ENCODE measurements around the gene EXOC4. TPM values are rescaled to one million over a fixed set of nuclear protein-coding genes. Genes with fewer than 3 reads are reported as not detected.

The EXOC4 gene
- total RNA-seq, 1 donor from 2014 or later: 65.0 TPM

GRCh38 chr7:133359449-133359848 lies 106.6 kb downstream of the EXOC4 start:
- H3K9me3 Mint-ChIP-seq: no peaks in the 10 kb centered on the region
- intact Hi-C loops (cut with micrococcal nuclease): no loop called here
- H3K4me1 Mint-ChIP-seq (ENCODE audit: low read depth): peaks cover 4% of the 10 kb centered on the region
- H3K27ac Mint-ChIP-seq: no peak overlapping the region
- H3K36me3 Mint-ChIP-seq (ENCODE audit: low read depth): peaks cover 13% of the 10 kb centered on the region
- H3K4me3 Mint-ChIP-seq (ENCODE audit: low read depth): no peak overlapping the region
- no peaks in the 10 kb centered on the region for H3K27me3 Mint-ChIP-seq (ENCODE audit: low read depth)
- no peak for DNase-seq (ENCODE audit: low spot score)

GRCh38 chr7:133360201-133360600 lies 107.3 kb downstream of the EXOC4 start:
- peaks cover 2% of the 10 kb centered on the region for H3K4me1 Mint-ChIP-seq (ENCODE audit: low read depth)
- intact Hi-C loops (cut with micrococcal nuclease): no loop called here
- H3K27me3 Mint-ChIP-seq (ENCODE audit: low read depth): no peaks in the 10 kb centered on the region
- no peak overlapping the region for H3K4me3 Mint-ChIP-seq (ENCODE audit: low read depth)
- no peak overlapping the region for H3K27ac Mint-ChIP-seq
- H3K9me3 Mint-ChIP-seq: no peaks in the 10 kb centered on the region
- DNase-seq (ENCODE audit: low spot score): no peak
- H3K36me3 Mint-ChIP-seq (ENCODE audit: low read depth): peaks cover 13% of the 10 kb centered on the region

GRCh38 chr7:133361806-133362205 lies 108.9 kb downstream of the EXOC4 start:
- no peaks in the 10 kb centered on the region for H3K9me3 Mint-ChIP-seq
- H3K4me1 Mint-ChIP-seq (ENCODE audit: low read depth): peaks cover 7% of the 10 kb centered on the region
- H3K27me3 Mint-ChIP-seq (ENCODE audit: low read depth): no peaks in the 10 kb centered on the region
- peaks cover 8% of the 10 kb centered on the region for H3K36me3 Mint-ChIP-seq (ENCODE audit: low read depth)
- H3K4me3 Mint-ChIP-seq (ENCODE audit: low read depth): no peak overlapping the region
- no peak overlapping the region for H3K27ac Mint-ChIP-seq
- intact Hi-C loops (cut with micrococcal nuclease): no loop called here
- no peak for DNase-seq (ENCODE audit: low spot score)

GRCh38 chr7:133364959-133365690 lies 112.2 kb downstream of the EXOC4 start:
- no peaks in the 10 kb centered on the region for H3K27me3 Mint-ChIP-seq (ENCODE audit: low read depth)
- H3K27ac Mint-ChIP-seq: no peak overlapping the region
- peaks cover 7% of the 10 kb centered on the region for H3K36me3 Mint-ChIP-seq (ENCODE audit: low read depth)
- H3K4me3 Mint-ChIP-seq (ENCODE audit: low read depth): no peak overlapping the region
- intact Hi-C loops (cut with micrococcal nuclease): no loop called here
- H3K4me1 Mint-ChIP-seq (ENCODE audit: low read depth): peaks cover 13% of the 10 kb centered on the region
- no peak for DNase-seq (ENCODE audit: low spot score)
- H3K9me3 Mint-ChIP-seq: no peaks in the 10 kb centered on the region

- H3K9me3 Mint-ChIP-seq: no peaks in the 10 kb centered on the region
- H3K27ac Mint-ChIP-seq: no peak overlapping the region
- peaks cover 5% of the 10 kb centered on the region for H3K36me3 Mint-ChIP-seq (ENCODE audit: low read depth)
- DNase-seq (ENCODE audit: low spot score): no peak
- intact Hi-C loops (cut with micrococcal nuclease): no loop called here
- no peak overlapping the region for H3K4me3 Mint-ChIP-seq (ENCODE audit: low read depth)
- no peaks in the 10 kb centered on the region for H3K27me3 Mint-ChIP-seq (ENCODE audit: low read depth)
- peaks cover 13% of the 10 kb centered on the region for H3K4me1 Mint-ChIP-seq (ENCODE audit: low read depth)
Measured at GRCh38 chr7:133365917-133366316, 113.0 kb downstream of the EXOC4 start.

- no peak for DNase-seq (ENCODE audit: low spot score)
- Mint-ChIP-seq H3K36me3 (ENCODE audit: low read depth) (no peaks in the 10 kb centered on the region), H3K27ac (no peak overlapping the region), H3K4me3 (ENCODE audit: low read depth) (no peak overlapping the region), H3K9me3 (no peaks in the 10 kb centered on the region), H3K27me3 (ENCODE audit: low read depth) (no peaks in the 10 kb centered on the region), H3K4me1 (ENCODE audit: low read depth) (peaks cover 13% of the 10 kb centered on the region)
- intact Hi-C loops (cut with micrococcal nuclease): no loop called here
Measured at GRCh38 chr7:133367561-133367960, 114.7 kb downstream of the EXOC4 start.

GRCh38 chr7:133369130-133369529 lies 116.3 kb downstream of the EXOC4 start:
- intact Hi-C loops (cut with micrococcal nuclease): no loop called here
- no peak overlapping the region for H3K4me3 Mint-ChIP-seq (ENCODE audit: low read depth)
- H3K9me3 Mint-ChIP-seq: no peaks in the 10 kb centered on the region
- no peaks in the 10 kb centered on the region for H3K36me3 Mint-ChIP-seq (ENCODE audit: low read depth)
- no peak overlapping the region for H3K27ac Mint-ChIP-seq
- H3K4me1 Mint-ChIP-seq (ENCODE audit: low read depth): peaks cover 13% of the 10 kb centered on the region
- H3K27me3 Mint-ChIP-seq (ENCODE audit: low read depth): no peaks in the 10 kb centered on the region
- no peak for DNase-seq (ENCODE audit: low spot score)

- Mint-ChIP-seq H3K9me3 (no peaks in the 10 kb centered on the region), H3K4me1 (ENCODE audit: low read depth) (peaks cover 6% of the 10 kb centered on the region), H3K4me3 (ENCODE audit: low read depth) (no peak overlapping the region), H3K27ac (no peak overlapping the region), H3K36me3 (ENCODE audit: low read depth) (peaks cover 9% of the 10 kb centered on the region), H3K27me3 (ENCODE audit: low read depth) (no peaks in the 10 kb centered on the region)
- no peak for DNase-seq (ENCODE audit: low spot score)
- intact Hi-C loops (cut with micrococcal nuclease): no loop called here
Measured at GRCh38 chr7:133371616-133372015, 118.7 kb downstream of the EXOC4 start.

GRCh38 chr7:133372337-133372736 lies 119.5 kb downstream of the EXOC4 start:
- no peak overlapping the region for H3K4me3 Mint-ChIP-seq (ENCODE audit: low read depth)

GRCh38 chr7:133376514-133376913 lies 123.6 kb downstream of the EXOC4 start:
- no peak overlapping the region for H3K27ac Mint-ChIP-seq
- H3K27me3 Mint-ChIP-seq (ENCODE audit: low read depth): no peaks in the 10 kb centered on the region
- no peaks in the 10 kb centered on the region for H3K4me1 Mint-ChIP-seq (ENCODE audit: low read depth)
- intact Hi-C loops (cut with micrococcal nuclease): no loop called here
- H3K9me3 Mint-ChIP-seq: peaks cover 8% of the 10 kb centered on the region
- H3K36me3 Mint-ChIP-seq (ENCODE audit: low read depth): peaks cover 15% of the 10 kb centered on the region
- DNase-seq (ENCODE audit: low spot score): no peak
- H3K4me3 Mint-ChIP-seq (ENCODE audit: low read depth): no peak overlapping the region

More at GRCh38 chr7:133372337-133372736, 119.5 kb downstream of the EXOC4 start:
- Mint-ChIP-seq H3K36me3 (ENCODE audit: low read depth) (peaks cover 11% of the 10 kb centered on the region), H3K9me3 (peaks cover 2% of the 10 kb centered on the region), H3K4me1 (ENCODE audit: low read depth) (peaks cover 6% of the 10 kb centered on the region), H3K27ac (no peak overlapping the region), H3K27me3 (ENCODE audit: low read depth) (no peaks in the 10 kb centered on the region)
- intact Hi-C loops (cut with micrococcal nuclease): no loop called here
- no peak for DNase-seq (ENCODE audit: low spot score)

- intact Hi-C loops (cut with micrococcal nuclease): no loop called here
- H3K4me3 Mint-ChIP-seq (ENCODE audit: low read depth): no peak overlapping the region
- H3K27ac Mint-ChIP-seq: no peak overlapping the region
- no peaks in the 10 kb centered on the region for H3K4me1 Mint-ChIP-seq (ENCODE audit: low read depth)
- H3K9me3 Mint-ChIP-seq: peaks cover 8% of the 10 kb centered on the region
- no peak for DNase-seq (ENCODE audit: low spot score)
- peaks cover 5% of the 10 kb centered on the region for H3K36me3 Mint-ChIP-seq (ENCODE audit: low read depth)
- H3K27me3 Mint-ChIP-seq (ENCODE audit: low read depth): no peaks in the 10 kb centered on the region
Measured at GRCh38 chr7:133381965-133382364, 129.1 kb downstream of the EXOC4 start.

- no peak for DNase-seq (ENCODE audit: low spot score)
- H3K9me3 Mint-ChIP-seq: peaks cover 3% of the 10 kb centered on the region
- no peaks in the 10 kb centered on the region for H3K4me1 Mint-ChIP-seq (ENCODE audit: low read depth)
- intact Hi-C loops (cut with micrococcal nuclease): no loop called here
- no peaks in the 10 kb centered on the region for H3K36me3 Mint-ChIP-seq (ENCODE audit: low read depth)
- H3K27ac Mint-ChIP-seq: no peak overlapping the region
- no peaks in the 10 kb centered on the region for H3K27me3 Mint-ChIP-seq (ENCODE audit: low read depth)
- no peak overlapping the region for H3K4me3 Mint-ChIP-seq (ENCODE audit: low read depth)
Measured at GRCh38 chr7:133382775-133383559, 130.1 kb downstream of the EXOC4 start.

GRCh38 chr7:133386205-133386604 lies 133.3 kb downstream of the EXOC4 start:
- no peak for DNase-seq (ENCODE audit: low spot score)
- no peak overlapping the region for H3K27ac Mint-ChIP-seq
- no peaks in the 10 kb centered on the region for H3K4me1 Mint-ChIP-seq (ENCODE audit: low read depth)
- peaks cover 4% of the 10 kb centered on the region for H3K9me3 Mint-ChIP-seq
- H3K36me3 Mint-ChIP-seq (ENCODE audit: low read depth): no peaks in the 10 kb centered on the region
- no peak overlapping the region for H3K4me3 Mint-ChIP-seq (ENCODE audit: low read depth)
- H3K27me3 Mint-ChIP-seq (ENCODE audit: low read depth): no peaks in the 10 kb centered on the region
- intact Hi-C loops (cut with micrococcal nuclease): no loop called here
